Stimulated activated naive CD8-positive, alpha-beta T cell treated with anti-CD3 and anti-CD28 coated beads, Interleukin-15, Interleukin-2, amounts not matched to agents 100 ng/mL and 50 ng/mL, for 24 hours (primary cell): Measurements from ENCODE around the gene KLHL41.
"Not testable (repeated sequence)": the region's sequence is repeated elsewhere in the genome, so short reads cannot be mapped to it uniquely, and the experiment has no call there.

Experiments
- H3K27ac Mint-ChIP-seq: one replicate; pipeline ENCODE4 v1.8.0; 2021; ENCODE audit warnings: mild to moderate bottlenecking, mixed read lengths
- H3K27me3 Mint-ChIP-seq: one replicate; pipeline ENCODE4 v1.8.0; 2021; ENCODE audit warnings: mixed read lengths
- H3K36me3 Mint-ChIP-seq: one replicate; pipeline ENCODE4 v1.8.0; 2021; ENCODE audit warnings: low read depth, mixed read lengths
- H3K4me1 Mint-ChIP-seq: one replicate; pipeline ENCODE4 v1.8.0; 2021; ENCODE audit warnings: low read depth, mixed read lengths
- H3K4me3 Mint-ChIP-seq: one replicate; pipeline ENCODE4 v1.8.0; 2021; ENCODE audit warnings: mild to moderate bottlenecking, mixed read lengths
- H3K9me3 Mint-ChIP-seq: one replicate; pipeline ENCODE4 v1.8.0; 2021; ENCODE audit warnings: mixed read lengths

KLHL41 gene

DNA sequence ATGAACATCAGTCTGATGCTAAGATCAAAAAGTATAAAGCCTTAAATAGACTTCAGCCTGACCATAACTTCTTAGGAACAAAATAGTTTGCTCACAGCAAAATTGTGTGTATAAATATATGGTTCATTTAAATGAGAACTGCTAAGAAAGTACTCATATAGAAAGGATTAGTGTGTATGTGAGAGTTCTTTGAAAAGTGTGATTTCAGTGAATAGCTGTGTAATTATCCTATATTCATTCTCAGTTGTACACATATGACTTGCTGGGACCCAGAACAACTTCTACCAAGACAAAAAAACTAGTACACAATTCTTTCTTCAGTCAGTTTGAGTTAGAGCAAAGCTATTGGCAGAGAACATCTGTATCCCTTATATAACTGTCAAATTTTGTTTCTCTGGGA lies 23.0 kb upstream of the KLHL41 start:
- no peak overlapping the region for H3K27ac Mint-ChIP-seq
- H3K27me3 Mint-ChIP-seq = no peaks in the 10 kb centered on the region
- H3K4me1 Mint-ChIP-seq = no peaks in the 10 kb centered on the region
- no peaks in the 10 kb centered on the region for H3K9me3 Mint-ChIP-seq
- H3K4me3 Mint-ChIP-seq = no peak overlapping the region
- peaks cover 20% of the 10 kb centered on the region for H3K36me3 Mint-ChIP-seq

DNA sequence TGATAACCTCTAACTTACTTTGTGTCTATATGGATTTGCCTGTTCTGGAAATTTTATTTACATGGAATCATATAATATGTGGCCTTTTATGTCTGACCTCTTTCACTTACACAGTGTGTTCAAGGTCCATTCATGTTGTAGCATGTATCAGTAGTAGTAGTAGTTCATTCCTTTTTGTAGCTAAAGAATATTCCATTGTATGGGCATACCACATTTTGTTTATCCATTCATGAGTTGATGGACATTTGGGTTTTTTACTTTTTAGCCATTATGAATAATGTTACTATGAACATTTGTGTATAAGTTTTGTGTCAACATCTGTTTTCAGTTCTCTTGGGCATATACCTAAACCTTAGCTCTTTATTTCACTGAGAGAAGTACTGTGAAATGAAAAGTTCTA lies 18.7 kb upstream of the KLHL41 start:
- Mint-ChIP-seq H3K9me3 (no peaks in the 10 kb centered on the region), H3K27ac (no peak overlapping the region), H3K27me3 (no peaks in the 10 kb centered on the region), H3K36me3 (peaks cover 8% of the 10 kb centered on the region), H3K4me3 (no peak overlapping the region), H3K4me1 (no peaks in the 10 kb centered on the region)

DNA sequence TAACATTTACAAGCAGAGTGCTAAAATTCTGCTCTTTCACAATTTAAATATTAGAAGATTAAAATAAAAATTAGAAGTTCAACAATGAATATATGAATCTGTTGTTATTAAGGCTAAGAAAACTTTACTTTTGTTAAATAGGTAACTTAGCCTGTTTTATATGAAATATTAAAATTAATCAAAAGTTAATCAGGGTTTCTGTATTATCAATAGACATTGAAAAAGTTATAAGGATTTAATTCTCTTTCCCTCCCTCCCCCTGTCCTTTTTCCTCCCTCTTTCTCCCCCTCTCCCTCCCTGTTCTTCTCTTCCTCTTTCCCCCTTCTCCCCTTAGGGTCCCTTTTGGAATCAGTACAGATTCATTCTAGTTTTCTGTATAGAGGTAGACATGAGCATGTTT lies 18.1 kb upstream of the KLHL41 start:
- peaks cover 5% of the 10 kb centered on the region for H3K36me3 Mint-ChIP-seq
- no peak overlapping the region for H3K27ac Mint-ChIP-seq
- no peaks in the 10 kb centered on the region for H3K27me3 Mint-ChIP-seq
- H3K4me3 Mint-ChIP-seq = no peak overlapping the region
- no peaks in the 10 kb centered on the region for H3K9me3 Mint-ChIP-seq
- H3K4me1 Mint-ChIP-seq = no peaks in the 10 kb centered on the region

DNA sequence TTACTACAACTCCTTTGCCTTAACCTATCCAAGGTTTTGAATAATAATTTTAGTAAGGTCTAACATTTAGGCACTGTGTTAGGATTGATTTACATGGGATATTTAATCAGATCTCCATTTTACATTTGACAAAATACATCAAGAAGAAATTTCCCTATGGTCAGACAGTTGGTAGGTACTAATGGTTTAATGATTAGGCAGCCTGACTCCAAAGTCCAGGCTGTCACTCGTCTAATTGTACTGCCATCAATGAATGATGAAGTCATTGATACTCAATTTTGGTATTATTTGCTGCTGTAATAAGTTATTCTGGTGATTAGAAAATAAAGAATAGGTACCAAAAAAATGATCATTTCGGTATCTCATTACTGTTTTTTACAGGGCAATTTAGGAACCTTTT lies 16.1 kb upstream of the KLHL41 start:
- Mint-ChIP-seq H3K4me3 (no peak overlapping the region), H3K36me3 (peaks cover 5% of the 10 kb centered on the region), H3K27ac (no peak overlapping the region), H3K27me3 (no peaks in the 10 kb centered on the region), H3K9me3 (no peaks in the 10 kb centered on the region), H3K4me1 (no peaks in the 10 kb centered on the region)

DNA sequence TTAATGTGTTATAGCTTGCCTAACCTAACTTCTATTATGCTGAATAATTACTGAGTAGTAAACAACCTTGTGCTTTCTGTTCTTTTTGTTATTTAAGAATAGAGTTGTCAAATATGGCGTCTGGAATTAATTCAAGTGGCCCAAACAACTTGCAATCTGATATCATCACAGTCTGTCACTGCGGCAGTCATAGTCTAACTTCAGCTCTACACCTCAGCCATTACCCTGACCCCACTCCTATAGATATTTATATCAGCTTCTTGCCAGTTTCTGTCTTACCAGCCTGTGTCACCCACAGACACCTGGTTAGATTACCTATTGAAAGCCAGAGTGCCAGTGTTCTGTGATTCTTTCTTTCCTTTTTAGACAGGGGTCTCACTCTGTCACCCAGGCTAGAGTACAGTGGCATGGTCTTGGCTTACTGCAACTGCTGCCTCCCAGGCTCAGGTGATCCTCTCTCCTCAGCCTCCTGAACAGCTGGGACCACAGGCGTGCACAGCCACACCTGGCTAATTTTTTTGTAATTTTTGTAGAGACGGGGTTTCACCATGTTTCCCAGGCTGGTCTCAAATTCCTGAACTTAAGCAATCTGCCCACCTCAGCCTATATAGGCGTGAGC lies 14.1 kb upstream of the KLHL41 start:
- no peak overlapping the region for H3K27ac Mint-ChIP-seq
- H3K27me3 Mint-ChIP-seq = no peaks in the 10 kb centered on the region
- no peaks in the 10 kb centered on the region for H3K4me1 Mint-ChIP-seq
- no peaks in the 10 kb centered on the region for H3K9me3 Mint-ChIP-seq
- H3K36me3 Mint-ChIP-seq = peaks cover 5% of the 10 kb centered on the region
- no peak overlapping the region for H3K4me3 Mint-ChIP-seq

DNA sequence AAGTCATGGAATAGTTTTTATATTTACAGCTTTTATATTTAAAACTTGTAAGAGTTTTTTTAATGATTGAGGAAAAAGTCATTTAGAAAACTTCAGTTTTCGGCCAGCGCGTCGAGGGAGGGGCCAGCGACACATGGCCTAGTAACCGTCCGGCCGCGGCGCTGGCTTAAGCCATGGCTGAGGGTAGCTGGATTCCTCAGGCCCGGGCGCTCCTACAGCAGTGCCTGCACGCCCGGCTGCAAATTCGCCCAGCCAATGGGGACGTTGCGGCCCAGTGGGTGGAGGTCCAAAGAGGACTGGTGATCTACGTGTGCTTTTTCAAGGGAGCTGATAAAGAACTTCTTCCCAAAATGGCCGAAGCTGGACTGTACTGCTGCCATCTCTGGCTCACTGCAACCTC lies 4.9 kb upstream of the KLHL41 start:
- Mint-ChIP-seq H3K9me3 (no peaks in the 10 kb centered on the region), H3K27ac (no peak overlapping the region), H3K27me3 (no peaks in the 10 kb centered on the region), H3K4me1 (peaks cover 8% of the 10 kb centered on the region), H3K4me3 (no peak overlapping the region), H3K36me3 (peaks cover 4% of the 10 kb centered on the region)

DNA sequence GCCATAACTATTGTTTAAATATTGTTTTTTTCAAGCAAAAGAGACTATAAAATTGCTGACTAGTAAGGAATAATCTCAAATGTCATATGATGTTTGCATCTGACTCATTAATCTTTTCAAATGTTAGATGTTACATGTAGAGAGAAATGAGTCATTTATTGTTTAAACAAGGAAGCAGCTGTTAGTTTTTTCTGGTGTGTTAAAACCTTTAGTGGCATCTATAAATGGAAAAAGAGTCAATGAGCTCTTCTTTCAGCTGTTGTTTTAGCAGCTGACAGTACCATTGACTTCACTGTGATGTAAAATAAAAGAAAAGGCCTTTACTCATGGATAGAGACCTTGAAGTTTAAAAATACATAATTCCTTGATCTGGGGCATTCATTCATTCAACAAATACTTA lies 1.8 kb upstream of the KLHL41 start:
- Mint-ChIP-seq H3K27ac (no peak overlapping the region), H3K4me1 (peaks cover 8% of the 10 kb centered on the region), H3K9me3 (no peaks in the 10 kb centered on the region), H3K4me3 (no peak overlapping the region), H3K36me3 (peaks cover 4% of the 10 kb centered on the region), H3K27me3 (no peaks in the 10 kb centered on the region)

DNA sequence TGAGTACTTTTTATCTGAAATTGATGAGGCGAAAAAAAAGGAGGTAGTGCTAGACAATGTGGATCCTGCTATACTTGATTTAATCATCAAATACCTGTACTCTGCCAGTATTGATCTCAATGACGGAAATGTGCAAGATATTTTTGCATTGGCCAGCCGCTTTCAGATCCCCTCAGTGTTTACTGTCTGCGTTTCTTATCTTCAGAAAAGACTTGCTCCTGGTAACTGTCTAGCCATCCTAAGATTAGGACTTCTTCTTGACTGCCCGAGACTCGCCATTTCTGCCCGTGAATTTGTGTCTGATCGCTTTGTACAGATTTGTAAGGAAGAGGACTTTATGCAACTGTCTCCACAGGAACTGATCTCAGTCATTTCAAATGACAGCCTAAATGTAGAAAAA lies 453 bp downstream of the KLHL41 start:
- Mint-ChIP-seq H3K4me3 (no peak overlapping the region), H3K9me3 (no peaks in the 10 kb centered on the region), H3K27ac (no peak overlapping the region), H3K36me3 (no peaks in the 10 kb centered on the region), H3K27me3 (no peaks in the 10 kb centered on the region), H3K4me1 (peaks cover 8% of the 10 kb centered on the region)

DNA sequence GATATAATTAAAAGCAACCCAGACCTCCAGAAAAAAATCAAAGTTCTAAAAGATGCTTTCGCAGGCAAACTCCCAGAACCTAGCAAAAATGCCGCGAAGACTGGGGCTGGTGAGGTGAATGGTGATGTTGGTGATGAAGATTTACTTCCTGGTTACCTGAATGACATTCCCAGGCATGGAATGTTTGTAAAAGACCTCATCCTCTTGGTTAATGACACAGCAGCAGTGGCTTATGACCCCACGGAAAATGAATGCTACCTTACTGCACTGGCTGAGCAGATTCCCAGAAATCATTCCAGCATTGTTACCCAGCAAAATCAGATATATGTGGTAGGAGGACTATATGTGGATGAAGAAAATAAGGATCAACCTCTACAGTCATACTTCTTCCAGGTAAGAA lies 994 bp downstream of the KLHL41 start:
- H3K4me1 Mint-ChIP-seq = peaks cover 8% of the 10 kb centered on the region
- H3K9me3 Mint-ChIP-seq = no peaks in the 10 kb centered on the region
- no peak overlapping the region for H3K27ac Mint-ChIP-seq
- H3K27me3 Mint-ChIP-seq = no peaks in the 10 kb centered on the region
- no peak overlapping the region for H3K4me3 Mint-ChIP-seq
- H3K36me3 Mint-ChIP-seq = no peaks in the 10 kb centered on the region

DNA sequence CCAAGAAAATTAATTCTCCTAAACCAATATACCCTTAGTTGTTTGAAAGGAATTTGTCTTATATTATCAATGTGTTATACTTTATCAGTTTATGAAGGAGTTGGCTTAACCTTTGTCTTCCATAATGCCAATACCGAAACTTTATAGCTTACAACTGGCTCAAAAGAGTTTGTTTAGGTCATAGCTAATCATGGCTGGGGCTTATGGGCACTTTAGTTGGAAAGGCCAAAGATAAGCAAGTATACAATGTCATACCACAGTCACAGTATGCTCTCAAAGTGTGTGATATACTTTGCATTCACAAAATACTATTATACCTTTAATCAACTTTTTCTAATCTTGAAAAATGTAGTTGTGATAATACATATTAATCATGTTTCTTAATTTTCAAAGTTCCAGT lies 2.3 kb downstream of the KLHL41 start:
- no peak overlapping the region for H3K27ac Mint-ChIP-seq

DNA sequence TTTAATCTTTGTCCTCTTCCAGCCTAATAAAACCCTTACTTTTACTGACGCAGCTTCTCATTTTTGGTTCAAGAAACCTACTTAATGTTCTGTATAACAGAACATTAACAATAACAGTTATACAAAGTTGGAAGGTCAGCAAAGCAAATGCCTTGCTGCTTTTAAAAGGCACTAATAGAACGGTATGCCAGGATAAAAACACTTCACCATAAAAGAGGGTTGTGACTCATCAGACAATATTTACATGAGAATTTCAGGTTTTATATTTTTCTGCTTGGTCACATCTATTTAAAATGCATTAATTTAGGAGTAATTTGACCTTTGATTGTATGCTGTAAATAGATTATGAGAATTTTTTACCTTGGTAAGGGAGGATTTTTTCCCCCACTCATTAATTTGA lies 3.0 kb downstream of the KLHL41 start:
- Mint-ChIP-seq H3K4me1 (peaks cover 6% of the 10 kb centered on the region), H3K9me3 (no peaks in the 10 kb centered on the region), H3K27ac (no peak overlapping the region)

More for the DNA sequence above, 2.3 kb downstream of the KLHL41 start:
- Mint-ChIP-seq H3K9me3 (no peaks in the 10 kb centered on the region), H3K27me3 (no peaks in the 10 kb centered on the region), H3K4me3 (no peak overlapping the region), H3K4me1 (peaks cover 8% of the 10 kb centered on the region), H3K36me3 (no peaks in the 10 kb centered on the region)

DNA sequence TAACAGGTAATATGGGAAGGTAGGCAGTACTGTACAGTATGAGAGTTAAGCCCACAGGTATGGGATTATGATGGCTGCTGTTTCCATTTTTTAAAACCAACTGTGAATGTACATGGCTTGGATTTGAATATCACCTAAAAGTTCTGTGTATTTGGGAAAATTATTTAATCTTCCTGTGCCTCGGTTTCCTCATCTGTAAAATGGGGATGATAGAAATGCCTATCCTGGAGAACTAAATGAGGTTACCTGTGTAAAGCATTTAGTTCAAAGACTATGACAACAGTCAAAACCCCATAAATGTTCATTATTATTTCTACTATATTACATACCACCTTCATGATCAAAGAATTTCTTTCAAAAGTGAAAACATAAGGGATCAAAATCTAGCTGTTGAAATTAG lies 3.6 kb downstream of the KLHL41 start:
- no peaks in the 10 kb centered on the region for H3K36me3 Mint-ChIP-seq
- H3K4me3 Mint-ChIP-seq = no peak overlapping the region
- H3K9me3 Mint-ChIP-seq = no peaks in the 10 kb centered on the region
- no peaks in the 10 kb centered on the region for H3K27me3 Mint-ChIP-seq
- peaks cover under 1% of the 10 kb centered on the region for H3K4me1 Mint-ChIP-seq
- H3K27ac Mint-ChIP-seq = no peak overlapping the region

More for the DNA sequence above, 3.0 kb downstream of the KLHL41 start:
- no peak overlapping the region for H3K4me3 Mint-ChIP-seq
- no peaks in the 10 kb centered on the region for H3K27me3 Mint-ChIP-seq
- H3K36me3 Mint-ChIP-seq = no peaks in the 10 kb centered on the region

DNA sequence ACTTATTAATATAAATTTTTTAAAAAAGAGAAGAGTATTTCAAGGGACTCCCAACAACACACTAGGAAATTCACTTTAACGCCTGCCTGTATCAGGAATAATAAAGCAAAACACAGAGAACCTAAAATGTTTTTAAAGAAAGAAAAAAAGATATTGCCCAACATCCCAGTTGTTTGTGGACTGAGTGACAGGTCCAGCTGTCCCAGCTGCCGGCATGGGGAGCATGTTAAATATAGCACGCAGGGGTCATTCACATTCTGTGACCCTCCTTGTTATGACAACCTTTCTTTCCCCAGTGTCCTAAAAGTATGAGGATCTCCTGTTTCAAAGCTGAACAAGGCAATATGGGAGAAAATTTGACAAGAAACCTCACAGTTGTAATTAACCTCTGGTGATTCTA lies 4.4 kb downstream of the KLHL41 start:
- no peak overlapping the region for H3K4me3 Mint-ChIP-seq
- H3K27ac Mint-ChIP-seq = no peak overlapping the region
- no peaks in the 10 kb centered on the region for H3K36me3 Mint-ChIP-seq
- H3K27me3 Mint-ChIP-seq = no peaks in the 10 kb centered on the region
- no peaks in the 10 kb centered on the region for H3K4me1 Mint-ChIP-seq
- H3K9me3 Mint-ChIP-seq = no peaks in the 10 kb centered on the region

DNA sequence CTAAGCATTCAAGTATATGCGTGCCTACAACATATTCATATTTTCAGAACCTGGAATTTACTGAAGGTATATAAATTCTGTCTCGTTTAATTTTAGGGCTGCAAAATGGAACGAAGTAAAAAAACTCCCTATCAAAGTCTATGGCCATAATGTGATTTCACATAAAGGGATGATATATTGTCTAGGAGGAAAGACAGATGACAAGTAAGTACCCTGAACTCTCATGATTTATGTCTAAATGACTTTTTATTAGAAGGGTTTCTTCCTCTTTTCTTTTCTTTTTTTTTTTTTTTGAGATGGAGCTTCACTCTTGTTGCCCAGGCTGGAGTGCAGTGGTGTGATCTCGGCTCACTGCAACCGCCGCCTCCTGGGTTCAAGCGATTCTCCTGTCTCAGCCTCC lies 5.3 kb downstream of the KLHL41 start:
- H3K36me3 Mint-ChIP-seq, H3K27ac Mint-ChIP-seq, H3K27me3 Mint-ChIP-seq, H3K4me1 Mint-ChIP-seq, H3K4me3 Mint-ChIP-seq, H3K9me3 Mint-ChIP-seq: not testable (repeated sequence)

DNA sequence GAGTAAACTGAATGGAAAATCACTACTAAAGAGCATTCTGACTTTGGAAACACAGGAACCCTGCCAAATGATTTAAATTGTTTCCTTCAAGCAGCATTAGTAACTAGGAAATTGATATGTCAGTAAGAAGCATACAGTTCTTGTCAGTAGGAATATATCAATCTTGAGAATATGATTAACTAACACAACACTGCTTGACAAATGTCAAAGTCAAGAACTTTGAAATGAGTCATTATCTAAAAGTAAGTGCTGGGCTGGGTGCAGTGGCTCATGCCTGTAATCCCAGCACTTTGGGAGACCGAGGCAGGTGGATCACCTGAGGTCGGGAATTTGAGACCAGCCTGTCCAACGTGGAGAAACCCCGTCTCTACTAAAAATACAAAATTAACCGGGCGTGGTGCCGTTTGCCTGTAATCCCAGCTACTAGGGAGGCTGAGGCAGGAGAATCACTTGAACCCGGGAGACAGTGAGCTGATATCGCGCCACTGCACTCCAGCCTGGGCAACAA lies 7.0 kb downstream of the KLHL41 start:
- not testable (repeated sequence) for H3K36me3 Mint-ChIP-seq, H3K27ac Mint-ChIP-seq, H3K4me1 Mint-ChIP-seq, H3K27me3 Mint-ChIP-seq, H3K4me3 Mint-ChIP-seq, H3K9me3 Mint-ChIP-seq

DNA sequence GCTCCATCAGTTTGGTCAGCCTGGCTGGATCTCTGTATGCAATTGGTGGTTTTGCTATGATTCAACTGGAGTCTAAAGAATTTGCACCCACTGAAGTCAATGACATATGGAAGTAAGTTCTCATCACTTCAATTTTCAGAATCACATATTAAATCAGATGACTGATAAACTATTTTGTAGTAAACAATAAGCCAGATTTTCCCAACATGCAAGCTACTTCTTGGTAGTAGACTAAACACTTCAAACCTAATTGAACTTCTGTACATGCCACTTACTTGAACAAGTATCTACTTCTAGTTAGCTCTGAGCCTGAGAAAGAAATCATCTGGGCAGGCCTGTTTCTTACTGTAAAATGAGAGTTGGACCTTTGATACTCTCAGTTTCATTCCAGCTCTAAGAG lies 11.4 kb downstream of the KLHL41 start:
- Mint-ChIP-seq H3K4me3 (no peak overlapping the region), H3K27ac (no peak overlapping the region), H3K27me3 (no peaks in the 10 kb centered on the region), H3K4me1 (no peaks in the 10 kb centered on the region), H3K9me3 (no peaks in the 10 kb centered on the region), H3K36me3 (no peaks in the 10 kb centered on the region)
